Measurements from ENCODE around the gene SLX9. TPM values are rescaled to one million over a fixed set of nuclear protein-coding genes. Genes with fewer than 3 reads are reported as not detected.

Gene SLX9
- polyA plus RNA-seq, 1 experiment: 12.4 TPM

- CTCF ChIA-PET: interaction anchor here (0.6 to 4.9 kb wide), 8 partner anchors 10 to 176 kb away, joined by 3 to 48 read pairs (median 4); no protein-coding TSS in a partner anchor
- POLR2A ChIA-PET: interaction anchor here (0.6 to 0.7 kb wide), 2 partner anchors 107 to 168 kb away, joined by 3 to 4 read pairs; no protein-coding TSS in a partner anchor
- Histone ChIP-seq H3K36me3 (ENCODE audit: control insufficient read depth, insufficient read depth, low read length) (peaks cover 10% of the 10 kb centered on the region), H3K27me3 (ENCODE audit: control insufficient read depth, insufficient read depth, low read length) (no peaks in the 10 kb centered on the region), H3K4me3 (ENCODE audit: low read depth, low read length) (no peak overlapping the region)
- peak; percentile 95 for DNase-seq (ENCODE audit: low read depth)
- no peak for TF ChIP-seq CTCF (IDR thresholded peaks at IDR 0.05; ENCODE audit: insufficient read depth, low read depth, low read length)
These were observed 22.7 kb downstream of the SLX9 start for GRCh38 chr21:44962403-44962966.

- TF ChIP-seq CTCF (IDR thresholded peaks at IDR 0.05; ENCODE audit: insufficient read depth, low read depth, low read length): no peak
- Histone ChIP-seq H3K36me3 (ENCODE audit: control insufficient read depth, insufficient read depth, low read length) (peaks cover 17% of the 10 kb centered on the region), H3K4me3 (ENCODE audit: low read depth, low read length) (no peak overlapping the region), H3K27me3 (ENCODE audit: control insufficient read depth, insufficient read depth, low read length) (no peaks in the 10 kb centered on the region)
- POLR2A ChIA-PET: no interaction called here
- no peak for DNase-seq (ENCODE audit: low read depth)
- CTCF ChIA-PET: interaction anchor here (1.0 to 4.9 kb wide), 4 partner anchors 12 to 174 kb away, joined by 3 to 48 read pairs (median 4); no protein-coding TSS in a partner anchor
These were observed 24.6 kb downstream of the SLX9 start for GRCh38 chr21:44964381-44964780.

GRCh38 chr21:44965251-44966022, 25.6 kb downstream of the SLX9 start:
- Histone ChIP-seq H3K36me3 (ENCODE audit: control insufficient read depth, insufficient read depth, low read length) (peaks cover 14% of the 10 kb centered on the region), H3K27me3 (ENCODE audit: control insufficient read depth, insufficient read depth, low read length) (no peaks in the 10 kb centered on the region), H3K4me3 (ENCODE audit: low read depth, low read length) (no peak overlapping the region)
- no peak for DNase-seq (ENCODE audit: low read depth)
- no peak for TF ChIP-seq CTCF (IDR thresholded peaks at IDR 0.05; ENCODE audit: insufficient read depth, low read depth, low read length)
- ChIA-PET POLR2A (no interaction called here), CTCF (interaction anchor here (0.8 to 1.3 kb wide), 3 partner anchors 9 to 112 kb away, joined by 3 to 4 read pairs (median 3); no protein-coding TSS in a partner anchor)

- no peak for DNase-seq (ENCODE audit: low read depth)
- peaks cover 14% of the 10 kb centered on the region for H3K36me3 ChIP-seq (ENCODE audit: control insufficient read depth, insufficient read depth, low read length)
- ChIA-PET POLR2A (no interaction called here), CTCF (interaction anchor here (1.3 to 2.0 kb wide), 3 partner anchors 17 to 171 kb away, joined by 3 to 10 read pairs (median 8); no protein-coding TSS in a partner anchor)
- no peak for TF ChIP-seq CTCF (IDR thresholded peaks at IDR 0.05; ENCODE audit: insufficient read depth, low read depth, low read length)
- H3K4me3 ChIP-seq (ENCODE audit: low read depth, low read length): no peak overlapping the region
- no peaks in the 10 kb centered on the region for H3K27me3 ChIP-seq (ENCODE audit: control insufficient read depth, insufficient read depth, low read length)
These were observed 26.6 kb downstream of the SLX9 start for GRCh38 chr21:44966135-44967081.
